ENCODE results near the gene MGMT. TPM values are rescaled to one million over a fixed set of nuclear protein-coding genes. Genes with fewer than 3 reads are reported as not detected.

Gene MGMT
- total and polyA plus RNA-seq, 8 donors, result 1.2 to 37.8 (median 21.3) TPM

GRCh38 chr10:129506101-129506797 is 39.2 kb downstream of the MGMT start:
- Histone ChIP-seq H3K27ac (no peak overlapping the region), H3K36me3 (no peaks in the 10 kb centered on the region), H3K4me3 (no peak overlapping the region), H3K9me3 (peaks cover 0 to 5% (median 2%) of the 10 kb centered on the region in 4 donors), H3K27me3 (no peaks in the 10 kb centered on the region), H3K4me1 (peaks cover 4 to 25% (median 13%) of the 10 kb centered on the region in 4 donors)
- intact Hi-C loops (cut with DNase I; ENCODE audit: low total_unique reads), result no loop called here
- DNase-seq, result no peak
- 77 to 87% (median 85%) methylated on average over 14 of the region's 14 CpGs for WGBS, 5 donors
- TF ChIP-seq POLR2A (IDR thresholded peaks at IDR 0.05), result no peak

GRCh38 chr10:129507216-129507889 is 40.3 kb downstream of the MGMT start:
- no peak overlapping the region for H3K27ac ChIP-seq
- H3K9me3 ChIP-seq, result peaks cover 0 to 5% (median 2%) of the 10 kb centered on the region in 4 donors
- H3K4me1 ChIP-seq, result peaks cover 0 to 22% (median 6%) of the 10 kb centered on the region in 4 donors
- TF ChIP-seq CTCF (IDR thresholded peaks at IDR 0.05) (no peak), POLR2A (IDR thresholded peaks at IDR 0.05) (no peak), EP300 (IDR thresholded peaks at IDR 0.05) (no peak), POLR2AphosphoS5 (IDR thresholded peaks at IDR 0.05) (no peak)
- no peak overlapping the region for H3K4me3 ChIP-seq
- no peaks in the 10 kb centered on the region for H3K27me3 ChIP-seq
- H3K36me3 ChIP-seq, result no peaks in the 10 kb centered on the region
- intact Hi-C loops (cut with DNase I; ENCODE audit: low total_unique reads), result no loop called here
- WGBS, 5 donors, result 60 to 70% (median 66%) methylated on average over 8 to 12 of the region's 12 CpGs
- peak in 1 of 2 donors; percentile 23 for DNase-seq

GRCh38 chr10:129509155-129509554 is 42.1 kb downstream of the MGMT start:
- H3K36me3 ChIP-seq, result no peaks in the 10 kb centered on the region
- peaks cover 0 to 14% (median 3%) of the 10 kb centered on the region in 4 donors for H3K4me1 ChIP-seq
- 91 to 97% (median 95%) methylated on average over 12 of the region's 12 CpGs for WGBS, 5 donors
- no peak overlapping the region for H3K4me3 ChIP-seq
- H3K27ac ChIP-seq, result no peak overlapping the region
- no peaks in the 10 kb centered on the region for H3K27me3 ChIP-seq
- no peak for DNase-seq
- peaks cover 0 to 5% (median 2%) of the 10 kb centered on the region in 4 donors for H3K9me3 ChIP-seq
- intact Hi-C loops (cut with DNase I; ENCODE audit: low total_unique reads), result no loop called here
- no peak for TF ChIP-seq POLR2AphosphoS5 (IDR thresholded peaks at IDR 0.05)
- no peak for TF ChIP-seq EP300 (IDR thresholded peaks at IDR 0.05)
- TF ChIP-seq CTCF (IDR thresholded peaks at IDR 0.05), result no peak
- TF ChIP-seq POLR2A (IDR thresholded peaks at IDR 0.05), result no peak

- Histone ChIP-seq H3K27ac (no peak overlapping the region), H3K36me3 (no peaks in the 10 kb centered on the region), H3K4me3 (no peak overlapping the region), H3K4me1 (peaks cover 0 to 14% (median 3%) of the 10 kb centered on the region in 4 donors), H3K27me3 (no peaks in the 10 kb centered on the region), H3K9me3 (peaks cover 0 to 5% (median 2%) of the 10 kb centered on the region in 4 donors)
- no peak for DNase-seq
- WGBS, 5 donors, result 70 to 78% (median 76%) methylated on average over 8 of the region's 8 CpGs
- intact Hi-C loops (cut with DNase I; ENCODE audit: low total_unique reads), result no loop called here
- TF ChIP-seq CTCF (IDR thresholded peaks at IDR 0.05) (no peak), POLR2AphosphoS5 (IDR thresholded peaks at IDR 0.05) (no peak), POLR2A (IDR thresholded peaks at IDR 0.05) (no peak), EP300 (IDR thresholded peaks at IDR 0.05) (no peak)
Observed at GRCh38 chr10:129509835-129510234, 42.8 kb downstream of the MGMT start.
